ENCODE data around the gene CRIM1. TPM values are rescaled to one million over a fixed set of nuclear protein-coding genes. Genes with fewer than 3 reads are reported as not detected.

The CRIM1 gene
- total RNA-seq, 4 donors from 2014 or later = 72.6 to 162 (median 112) TPM

DNA sequence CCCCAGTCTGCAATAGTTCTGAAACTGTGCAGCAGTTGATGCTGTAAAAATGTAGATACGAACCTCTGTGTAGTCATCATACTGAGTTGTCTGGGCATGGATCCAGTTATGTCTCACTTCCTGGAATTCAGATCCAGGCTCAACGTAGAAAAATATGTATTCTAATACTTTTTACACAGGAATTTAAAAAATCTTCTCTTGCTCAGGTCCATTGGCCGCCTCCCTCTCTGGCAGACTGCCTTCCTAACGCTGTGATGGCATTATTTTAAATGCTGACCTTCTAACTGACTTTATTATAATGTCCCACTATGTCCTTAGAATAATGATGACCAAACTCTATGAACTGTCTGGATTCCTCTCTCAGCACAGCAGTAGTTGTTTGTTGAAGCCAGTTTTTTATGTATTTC lies 122.8 kb downstream of the CRIM1 start:
- DNase-seq (ENCODE audit: low spot score in 2 of 2) = no peak
- H3K36me3 ChIP-seq = peaks cover 54% of the 10 kb centered on the region
- H3K27me3 ChIP-seq = no peaks in the 10 kb centered on the region
- WGBS = 20% methylated on average over 4 of the region's 4 CpGs
- H3K27ac ChIP-seq = no peak overlapping the region
- H3K9me3 ChIP-seq = peaks cover 7% of the 10 kb centered on the region
- no peak overlapping the region for H3K4me3 ChIP-seq
- H3K4me1 ChIP-seq = no peaks in the 10 kb centered on the region
- TF ChIP-seq POLR2AphosphoS5 (IDR thresholded peaks at IDR 0.05) = no peak
- no peak for TF ChIP-seq POLR2A (IDR thresholded peaks at IDR 0.05)
- TF ChIP-seq, protein P1, sequence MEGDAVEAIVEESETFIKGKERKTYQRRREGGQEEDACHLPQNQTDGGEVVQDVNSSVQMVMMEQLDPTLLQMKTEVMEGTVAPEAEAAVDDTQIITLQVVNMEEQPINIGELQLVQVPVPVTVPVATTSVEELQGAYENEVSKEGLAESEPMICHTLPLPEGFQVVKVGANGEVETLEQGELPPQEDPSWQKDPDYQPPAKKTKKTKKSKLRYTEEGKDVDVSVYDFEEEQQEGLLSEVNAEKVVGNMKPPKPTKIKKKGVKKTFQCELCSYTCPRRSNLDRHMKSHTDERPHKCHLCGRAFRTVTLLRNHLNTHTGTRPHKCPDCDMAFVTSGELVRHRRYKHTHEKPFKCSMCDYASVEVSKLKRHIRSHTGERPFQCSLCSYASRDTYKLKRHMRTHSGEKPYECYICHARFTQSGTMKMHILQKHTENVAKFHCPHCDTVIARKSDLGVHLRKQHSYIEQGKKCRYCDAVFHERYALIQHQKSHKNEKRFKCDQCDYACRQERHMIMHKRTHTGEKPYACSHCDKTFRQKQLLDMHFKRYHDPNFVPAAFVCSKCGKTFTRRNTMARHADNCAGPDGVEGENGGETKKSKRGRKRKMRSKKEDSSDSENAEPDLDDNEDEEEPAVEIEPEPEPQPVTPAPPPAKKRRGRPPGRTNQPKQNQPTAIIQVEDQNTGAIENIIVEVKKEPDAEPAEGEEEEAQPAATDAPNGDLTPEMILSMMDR (IDR thresholded peaks at IDR 0.05) = no peak
- TF ChIP-seq EP300 (IDR thresholded peaks at IDR 0.05) = no peak

DNA sequence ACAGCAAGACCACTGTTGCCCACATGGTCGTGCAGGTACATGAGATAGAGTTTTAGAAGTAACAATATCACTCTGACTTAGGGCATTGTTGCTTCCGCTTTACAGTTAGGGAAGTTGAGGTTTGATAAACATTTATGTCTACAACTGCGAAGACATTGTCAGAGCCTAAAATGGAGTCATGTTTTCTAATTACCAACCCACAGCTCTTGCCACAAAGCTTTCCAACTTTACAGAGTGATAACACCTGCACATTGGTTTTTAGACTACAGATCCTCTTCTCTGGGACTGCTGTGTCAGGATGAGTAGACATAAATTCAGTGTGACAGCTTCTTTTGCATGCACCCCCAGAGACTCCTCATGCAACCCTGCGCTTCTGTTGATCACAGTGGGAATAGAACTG lies 123.4 kb downstream of the CRIM1 start:
- Histone ChIP-seq H3K27ac (no peak overlapping the region), H3K4me3 (no peak overlapping the region), H3K36me3 (peaks cover 53% of the 10 kb centered on the region), H3K9me3 (peaks cover 7% of the 10 kb centered on the region), H3K4me1 (no peaks in the 10 kb centered on the region), H3K27me3 (no peaks in the 10 kb centered on the region)
- TF ChIP-seq, protein P1 (IDR thresholded peaks at IDR 0.05) = no peak
- TF ChIP-seq EP300 (IDR thresholded peaks at IDR 0.05) (no peak), POLR2AphosphoS5 (IDR thresholded peaks at IDR 0.05) (no peak), POLR2A (IDR thresholded peaks at IDR 0.05) (no peak)
- no peak for DNase-seq (ENCODE audit: low spot score in 2 of 2)
- WGBS = 43% methylated on average over 4 of the region's 4 CpGs

- 94% methylated on average over 16 of the region's 16 CpGs for WGBS
- no peak for DNase-seq (ENCODE audit: low spot score in 2 of 2)
- TF ChIP-seq EP300 (IDR thresholded peaks at IDR 0.05) (no peak), POLR2AphosphoS5 (IDR thresholded peaks at IDR 0.05) (no peak), POLR2A (IDR thresholded peaks at IDR 0.05) (no peak)
- TF ChIP-seq, protein P1 (IDR thresholded peaks at IDR 0.05) = no peak
- peaks cover 7% of the 10 kb centered on the region for H3K9me3 ChIP-seq
- no peak overlapping the region for H3K4me3 ChIP-seq
- no peaks in the 10 kb centered on the region for H3K27me3 ChIP-seq
- H3K4me1 ChIP-seq = peaks cover 3% of the 10 kb centered on the region
- peaks cover 53% of the 10 kb centered on the region for H3K36me3 ChIP-seq
- no peak overlapping the region for H3K27ac ChIP-seq
These were observed 123.8 kb downstream of the CRIM1 start for GRCh38 chr2:36479406-36479805.

DNA sequence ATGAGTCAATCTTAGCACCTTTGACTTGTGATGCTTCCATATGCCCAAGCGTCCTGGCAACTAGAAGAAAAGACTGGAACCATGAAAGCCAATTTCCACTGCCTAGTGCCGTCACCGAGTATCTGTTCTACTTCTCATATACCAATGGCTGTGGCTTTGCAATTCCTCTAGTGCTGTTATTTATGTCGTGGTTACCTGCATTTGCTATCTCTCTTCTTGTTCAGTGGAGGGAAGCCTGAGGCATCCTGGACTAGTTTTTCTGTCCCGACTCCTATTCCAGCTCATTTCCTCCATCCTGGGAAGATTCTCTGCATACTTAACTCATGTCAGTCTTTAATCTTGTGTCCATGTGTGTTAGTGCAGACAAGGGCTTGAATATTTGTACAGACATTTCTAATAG lies 124.5 kb downstream of the CRIM1 start:
- Histone ChIP-seq H3K36me3 (peaks cover 53% of the 10 kb centered on the region), H3K27ac (no peak overlapping the region)

GRCh38 chr2:36480636-36481035 lies 125.1 kb downstream of the CRIM1 start:
- peaks cover 15% of the 10 kb centered on the region for H3K4me1 ChIP-seq
- no peak overlapping the region for H3K4me3 ChIP-seq
- H3K9me3 ChIP-seq = peaks cover 5% of the 10 kb centered on the region
- no peak for DNase-seq (ENCODE audit: low spot score in 2 of 2)
- peaks cover 53% of the 10 kb centered on the region for H3K36me3 ChIP-seq
- TF ChIP-seq EP300 (IDR thresholded peaks at IDR 0.05) (no peak), POLR2A (IDR thresholded peaks at IDR 0.05) (no peak), POLR2AphosphoS5 (IDR thresholded peaks at IDR 0.05) (no peak)
- TF ChIP-seq, protein P1 (IDR thresholded peaks at IDR 0.05) = no peak
- no peak overlapping the region for H3K27ac ChIP-seq
- no peaks in the 10 kb centered on the region for H3K27me3 ChIP-seq
- WGBS = 89% methylated on average over 2 of the region's 2 CpGs

More for the DNA sequence above, 124.5 kb downstream of the CRIM1 start:
- no peak for DNase-seq (ENCODE audit: low spot score in 2 of 2)
- TF ChIP-seq EP300 (IDR thresholded peaks at IDR 0.05) (no peak), POLR2AphosphoS5 (IDR thresholded peaks at IDR 0.05) (no peak), POLR2A (IDR thresholded peaks at IDR 0.05) (no peak)
- TF ChIP-seq, protein P1 (IDR thresholded peaks at IDR 0.05) = no peak
- Histone ChIP-seq H3K9me3 (peaks cover 7% of the 10 kb centered on the region), H3K4me1 (peaks cover 9% of the 10 kb centered on the region), H3K27me3 (no peaks in the 10 kb centered on the region), H3K4me3 (no peak overlapping the region)
- 86% methylated on average over 5 of the region's 5 CpGs for WGBS

Data from suprapubic skin (tissue), 4 donors.